Retinal pigment epithelial cell (primary cell): ENCODE data around the gene UBE2I.
"Not testable (repeated sequence)": the region's sequence is repeated elsewhere in the genome, so short reads cannot be mapped to it uniquely, and the experiment has no call there.

Experiments used
- DNase-seq: peaks from one replicate; pipeline ENCODE4 v3.0.0-alpha.2; 2010; ENCODE audit warnings: low read depth
- H3K4me3 ChIP-seq: 2 replicates; pipeline ENCODE4 v1.5.1; 2011; ENCODE audit warnings: mild to moderate bottlenecking, low read length, control low read depth, moderate library complexity
- TF ChIP-seq, protein P1 (sequence below): conservative IDR thresholded peaks from 2 replicates; pipeline ENCODE4 v1.5.1; 2011; ENCODE audit warnings: low read depth, low read length, control low read depth, inconsistent platforms

The UBE2I gene

DNA sequence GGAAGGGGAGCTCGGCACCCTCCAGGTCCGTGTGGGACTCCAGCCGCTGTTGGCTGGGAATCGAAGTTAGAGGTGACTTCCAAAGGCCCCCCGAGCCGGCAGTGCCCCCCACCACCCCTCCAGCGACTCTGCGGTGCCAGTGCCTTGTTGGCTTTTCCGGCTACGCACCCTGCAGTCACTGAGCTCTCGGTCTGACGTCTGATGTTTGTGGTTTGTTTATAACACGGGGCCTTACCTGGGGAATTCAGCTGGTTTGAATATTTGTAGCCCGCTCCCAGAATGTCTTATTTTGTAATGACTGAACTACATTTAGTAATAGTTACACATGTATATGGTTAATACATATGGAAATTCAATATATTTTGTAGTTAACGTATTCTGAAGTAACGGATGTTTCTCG is 17.0 kb downstream of the UBE2I start:
- no peak for DNase-seq
- no peak overlapping the region for H3K4me3 ChIP-seq
- TF ChIP-seq, protein P1, sequence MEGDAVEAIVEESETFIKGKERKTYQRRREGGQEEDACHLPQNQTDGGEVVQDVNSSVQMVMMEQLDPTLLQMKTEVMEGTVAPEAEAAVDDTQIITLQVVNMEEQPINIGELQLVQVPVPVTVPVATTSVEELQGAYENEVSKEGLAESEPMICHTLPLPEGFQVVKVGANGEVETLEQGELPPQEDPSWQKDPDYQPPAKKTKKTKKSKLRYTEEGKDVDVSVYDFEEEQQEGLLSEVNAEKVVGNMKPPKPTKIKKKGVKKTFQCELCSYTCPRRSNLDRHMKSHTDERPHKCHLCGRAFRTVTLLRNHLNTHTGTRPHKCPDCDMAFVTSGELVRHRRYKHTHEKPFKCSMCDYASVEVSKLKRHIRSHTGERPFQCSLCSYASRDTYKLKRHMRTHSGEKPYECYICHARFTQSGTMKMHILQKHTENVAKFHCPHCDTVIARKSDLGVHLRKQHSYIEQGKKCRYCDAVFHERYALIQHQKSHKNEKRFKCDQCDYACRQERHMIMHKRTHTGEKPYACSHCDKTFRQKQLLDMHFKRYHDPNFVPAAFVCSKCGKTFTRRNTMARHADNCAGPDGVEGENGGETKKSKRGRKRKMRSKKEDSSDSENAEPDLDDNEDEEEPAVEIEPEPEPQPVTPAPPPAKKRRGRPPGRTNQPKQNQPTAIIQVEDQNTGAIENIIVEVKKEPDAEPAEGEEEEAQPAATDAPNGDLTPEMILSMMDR: no peak

DNA sequence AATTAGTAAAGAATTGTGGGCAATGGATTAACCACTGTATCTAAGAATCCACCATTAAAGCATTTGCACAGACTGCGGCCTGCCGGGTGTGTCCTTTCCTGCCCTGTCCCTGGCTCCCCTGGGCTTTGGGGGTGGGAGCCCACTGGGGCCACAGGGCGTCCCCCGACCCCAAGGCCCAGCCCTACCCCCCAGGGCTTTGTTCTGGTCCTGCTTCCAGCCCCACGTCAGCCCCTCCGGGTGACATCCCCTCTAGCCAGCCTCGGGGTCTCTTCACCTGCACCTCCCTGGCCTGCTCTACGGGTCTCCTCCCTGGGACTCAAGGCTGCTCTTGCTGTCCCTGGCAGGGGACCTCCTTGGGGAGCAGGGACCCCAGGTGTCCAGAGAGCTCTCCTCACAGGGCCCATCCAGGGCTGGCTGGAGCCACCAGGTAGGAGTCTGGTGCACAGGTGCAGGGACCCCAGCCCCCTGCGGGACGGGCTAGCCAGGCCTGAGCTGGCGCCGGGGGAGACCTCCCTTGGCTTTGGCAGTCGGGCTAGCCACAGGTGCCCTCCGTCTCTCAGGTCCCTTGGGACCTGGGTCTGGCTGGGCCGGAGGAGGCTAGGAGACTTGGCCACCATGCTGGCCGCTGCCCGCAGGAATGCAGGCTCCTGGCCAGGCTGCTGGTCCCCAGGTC is 17.6 kb downstream of the UBE2I start:
- H3K4me3 ChIP-seq: no peak overlapping the region
- no peak for DNase-seq
- TF ChIP-seq, protein P1: no peak

DNA sequence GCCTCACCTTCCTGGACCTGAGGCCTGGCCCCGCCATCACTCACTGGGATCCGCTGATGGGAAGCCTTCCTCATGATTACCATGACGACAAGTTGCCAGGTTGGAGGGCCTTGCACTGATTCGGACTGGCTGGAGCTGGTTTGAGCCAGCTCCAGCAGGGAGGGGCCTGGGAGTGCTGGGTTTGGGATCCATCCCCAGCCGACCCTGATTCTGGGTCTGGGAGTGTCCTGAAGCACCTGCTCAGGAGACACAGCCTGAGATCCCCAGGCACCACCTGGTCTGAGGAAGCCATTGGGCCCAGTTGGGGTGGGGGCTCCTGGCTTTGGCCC is 18.1 kb downstream of the UBE2I start:
- DNase-seq: no peak
- TF ChIP-seq, protein P1: no peak
- H3K4me3 ChIP-seq: no peak overlapping the region

DNA sequence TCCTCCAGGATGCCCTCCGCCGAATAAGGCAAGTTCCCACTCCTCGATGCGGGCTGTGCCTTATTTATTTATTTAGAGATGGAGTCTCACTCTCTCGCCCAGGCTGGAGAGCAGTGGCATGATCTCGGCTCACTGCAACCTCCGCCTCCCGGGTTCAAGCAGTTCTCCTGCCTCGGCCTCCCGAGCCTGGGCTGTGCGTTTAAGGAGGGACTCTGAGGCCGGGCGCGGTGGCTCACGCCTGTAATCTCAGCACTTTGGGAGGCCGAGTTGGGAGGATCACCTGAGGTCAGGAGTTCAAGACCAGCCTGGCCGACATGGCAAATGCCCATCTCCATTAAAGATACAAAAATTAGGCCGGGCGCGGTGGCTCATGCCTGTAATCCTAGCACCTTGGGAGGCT is 18.7 kb downstream of the UBE2I start:
- not testable (repeated sequence) for DNase-seq, H3K4me3 ChIP-seq

DNA sequence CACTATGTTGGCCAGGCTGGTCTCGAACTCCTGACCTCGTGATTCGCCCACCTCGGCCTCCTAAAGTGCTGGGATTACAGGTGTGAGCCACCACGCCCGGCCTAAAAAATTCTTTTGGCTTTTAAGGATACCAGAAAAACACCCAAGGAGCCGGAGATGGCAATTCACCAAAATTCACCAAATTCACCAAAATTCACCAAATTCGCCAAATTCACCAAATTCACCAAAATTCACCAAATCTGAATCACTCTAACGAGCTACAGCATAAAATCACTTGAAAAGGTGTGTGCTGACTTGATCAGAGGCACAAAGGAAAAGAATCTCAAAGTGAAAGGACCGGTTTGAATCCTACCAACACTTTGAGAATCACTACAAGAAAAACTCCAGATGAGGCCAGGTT is 19.5 kb downstream of the UBE2I start:
- DNase-seq, H3K4me3 ChIP-seq: not testable (repeated sequence)

DNA sequence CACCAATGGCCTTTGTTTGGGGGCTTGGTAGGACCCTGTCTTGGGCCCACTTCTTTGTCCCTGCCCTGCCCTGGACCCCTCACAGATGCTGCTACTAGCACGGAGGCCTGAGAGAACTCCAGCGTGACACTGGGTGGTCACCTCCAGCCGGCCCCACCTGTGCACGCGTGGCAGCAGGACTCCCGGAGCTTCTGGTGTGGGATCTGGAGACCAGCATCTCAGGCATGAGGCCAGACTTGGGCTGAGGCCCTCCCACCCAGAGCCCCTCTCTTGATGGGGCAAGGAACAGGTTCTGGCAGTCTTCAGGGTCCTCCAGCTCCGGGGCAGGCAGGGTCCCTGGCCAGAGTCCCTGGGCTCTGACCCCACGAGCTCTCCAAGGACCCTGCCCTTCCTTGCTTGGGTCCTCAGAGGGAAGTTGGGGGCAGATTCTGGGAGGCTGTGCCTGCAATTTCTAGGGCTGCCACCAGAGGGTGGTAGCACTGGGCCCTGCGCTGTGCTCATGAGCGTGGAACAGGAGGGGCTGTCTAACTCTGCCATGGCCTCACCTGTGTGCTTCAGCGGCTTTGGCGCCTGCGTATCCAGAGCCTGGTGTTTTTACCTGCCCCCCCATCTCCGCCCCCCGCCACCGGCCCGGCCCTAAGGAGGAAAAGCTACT is 21.0 kb downstream of the UBE2I start:
- no peak overlapping the region for H3K4me3 ChIP-seq
- TF ChIP-seq, protein P1: peak; percentile 62
- no peak for DNase-seq

DNA sequence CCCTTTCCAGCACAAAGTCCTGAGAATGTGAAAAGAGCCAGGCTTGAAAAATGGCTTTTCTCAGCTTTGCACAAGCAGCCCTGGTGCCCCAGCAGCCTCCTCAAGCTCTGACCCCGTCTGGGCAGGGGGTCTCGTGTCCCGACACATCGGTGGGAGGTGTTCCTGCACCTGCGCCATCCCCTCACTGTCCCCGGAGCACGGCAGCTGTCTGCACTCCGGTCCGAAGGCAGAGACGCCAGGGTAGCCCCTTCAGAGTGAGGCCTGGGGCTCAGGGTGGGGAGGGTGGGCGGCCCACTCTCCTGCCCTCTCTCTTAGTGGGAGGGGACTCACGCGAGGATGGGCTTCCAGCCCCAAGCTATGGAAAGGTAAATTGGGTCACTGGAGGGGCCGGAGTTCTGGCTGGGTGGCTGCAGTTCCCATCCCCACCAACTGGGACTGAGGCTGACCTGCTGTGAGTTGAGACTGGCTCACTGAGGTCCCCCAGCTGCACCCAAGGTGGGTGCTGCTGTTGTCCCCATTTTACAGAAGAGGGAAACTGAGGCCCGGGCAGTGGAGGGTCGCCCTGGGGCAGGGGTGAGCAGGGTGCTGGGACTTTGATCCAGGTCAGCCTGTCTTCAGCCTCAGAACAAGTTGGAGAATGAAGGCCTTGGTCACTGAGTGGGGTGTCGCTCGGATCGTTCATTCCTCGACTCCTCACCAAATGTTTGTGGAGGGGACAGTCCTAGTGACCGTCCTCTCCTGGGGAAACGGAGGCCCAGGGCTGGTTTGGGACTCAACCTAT is 21.7 kb downstream of the UBE2I start:
- peak overlapping the region; percentile 9 for H3K4me3 ChIP-seq
- DNase-seq: no peak
- TF ChIP-seq, protein P1: peak; percentile 2
